Activated naive CD4-positive, alpha-beta T cell treated with anti-CD3 and anti-CD28 coated beads, Interleukin-2, amount 50 U/mL, for 16 hours (primary cell): ENCODE results near the gene MROH7.
A peak's percentile ranks its signal among the peaks of the same experiment; 100 is the strongest.

Experiments used
- DNase-seq: peaks from one replicate; pipeline ENCODE4 v3.0.0-alpha.2; 2020

Gene MROH7

DNA sequence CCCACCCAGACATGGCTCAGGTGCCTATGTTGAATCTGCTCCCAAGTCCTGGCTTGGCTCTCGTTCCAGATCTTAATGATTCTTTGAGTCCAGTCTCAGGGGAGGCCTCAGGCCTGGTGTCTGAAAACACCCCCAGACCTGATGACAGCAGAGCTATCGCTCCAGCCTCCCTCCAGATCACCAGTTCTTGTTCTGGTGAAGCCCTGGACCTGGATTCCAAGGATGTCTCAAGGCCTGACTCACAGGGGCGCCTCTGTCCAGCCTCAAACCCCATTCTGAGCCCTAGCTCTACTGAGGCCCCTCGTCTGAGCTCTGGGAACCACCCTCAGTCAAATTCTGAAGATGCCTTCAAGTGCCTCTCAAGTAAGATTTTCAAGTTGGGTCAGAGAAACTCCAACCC is 11.4 kb downstream of the MROH7 start:
- no peak for DNase-seq

DNA sequence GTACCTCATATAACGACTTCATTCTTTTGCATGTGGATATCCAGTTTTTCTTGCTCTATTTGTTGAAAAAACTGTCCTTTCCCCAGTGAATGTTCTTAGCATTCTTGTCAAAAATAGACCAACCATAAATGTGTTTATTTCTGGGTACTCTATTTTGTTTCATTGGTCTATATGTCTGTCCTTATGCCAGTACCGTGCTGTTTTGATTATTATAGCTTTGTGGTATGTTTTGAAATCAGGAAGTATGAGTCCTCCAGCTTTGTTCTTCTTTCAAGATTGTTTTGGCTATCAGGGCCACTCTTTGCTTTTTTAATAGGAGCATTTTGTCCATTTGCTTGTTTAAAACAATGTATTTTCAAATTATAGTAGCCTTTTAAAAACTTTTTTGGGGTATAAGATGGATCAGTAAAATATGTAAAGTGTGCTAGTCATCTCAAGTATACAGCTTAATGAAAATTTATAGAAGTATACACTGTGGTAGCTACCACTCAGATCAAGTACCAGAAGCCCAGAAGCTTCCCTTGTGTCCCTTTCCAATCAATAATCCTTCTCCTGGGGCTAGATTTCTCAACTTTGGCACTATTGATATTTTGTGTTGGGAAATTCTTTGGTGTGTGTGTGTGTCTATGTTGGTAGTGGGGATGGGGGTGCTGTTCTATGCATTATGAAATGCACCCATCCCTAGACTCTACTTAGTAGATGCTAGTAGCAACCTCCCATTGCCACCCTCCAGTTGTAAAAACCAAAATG is 16.8 kb downstream of the MROH7 start:
- DNase-seq, result no peak

- DNase-seq, result no peak
These were observed 22.1 kb downstream of the MROH7 start for GRCh38 chr1:54663725-54664124.

DNA sequence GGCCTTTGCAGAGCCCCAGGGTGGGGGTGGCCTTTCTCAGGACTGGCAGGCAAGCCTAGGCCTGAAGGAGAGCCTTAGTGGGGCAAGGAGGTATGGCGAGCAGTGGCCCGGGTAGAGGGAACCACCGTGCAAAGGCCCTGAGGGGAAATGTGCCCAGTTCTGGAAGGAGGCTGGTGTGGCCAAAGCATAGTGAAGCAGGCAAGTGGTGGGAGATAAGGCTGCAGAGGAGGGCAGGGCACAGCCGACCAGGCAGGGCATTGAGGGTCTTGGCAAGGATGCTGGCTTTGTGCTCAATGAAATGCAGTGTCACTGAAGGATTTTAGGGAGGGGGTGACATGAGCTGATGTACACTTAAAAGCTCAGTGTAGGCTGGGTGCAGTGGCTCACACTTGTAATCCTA is 22.8 kb downstream of the MROH7 start:
- DNase-seq, result no peak

- DNase-seq, result no peak
These were observed 24.3 kb downstream of the MROH7 start for GRCh38 chr1:54665852-54666251.

DNA sequence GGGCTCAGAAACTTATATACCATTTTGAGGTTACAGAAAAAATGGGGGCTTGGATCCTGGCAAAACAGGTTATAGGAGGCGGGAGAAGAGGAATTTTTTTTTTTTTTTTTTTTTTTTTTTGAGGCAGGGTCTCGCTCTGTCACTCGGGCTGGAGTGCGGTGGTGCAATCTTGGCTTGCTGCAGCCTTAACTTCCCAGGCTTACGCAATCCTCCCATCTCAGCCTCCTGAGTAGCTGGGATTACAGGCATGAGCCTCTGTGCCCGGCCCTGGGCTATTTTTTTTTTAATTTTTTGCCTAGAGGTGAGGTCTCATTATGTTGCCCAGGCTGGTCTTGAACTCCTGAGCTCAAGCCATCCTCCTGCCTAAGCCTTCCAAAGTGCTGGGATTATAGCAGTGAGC is 24.7 kb downstream of the MROH7 start:
- DNase-seq, result no peak

GRCh38 chr1:54667797-54668196 is 26.2 kb downstream of the MROH7 start:
- no peak for DNase-seq

DNA sequence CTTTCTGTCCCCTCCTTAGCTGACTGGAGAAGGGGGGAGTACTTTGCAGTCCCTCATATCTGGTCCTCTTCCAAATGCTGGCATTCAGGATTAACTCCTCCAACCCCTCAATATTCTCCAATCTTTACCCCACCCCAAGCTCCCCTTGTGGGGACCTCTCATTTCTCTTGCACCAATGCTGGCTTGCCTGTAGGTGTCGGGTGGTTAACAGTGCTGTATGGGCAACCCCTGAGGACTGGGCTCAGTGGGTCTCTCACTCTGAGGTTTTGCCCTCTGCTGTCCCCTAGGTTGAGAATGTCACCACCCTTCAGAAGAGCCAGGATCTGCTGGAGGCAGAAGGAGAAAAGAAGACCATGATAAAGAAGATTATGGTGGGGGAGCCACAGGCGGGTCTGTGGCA is 27.0 kb downstream of the MROH7 start:
- DNase-seq, result no peak

- peak; percentile 64 for DNase-seq
These were observed 30.5 kb downstream of the MROH7 start for GRCh38 chr1:54671985-54672608.

DNA sequence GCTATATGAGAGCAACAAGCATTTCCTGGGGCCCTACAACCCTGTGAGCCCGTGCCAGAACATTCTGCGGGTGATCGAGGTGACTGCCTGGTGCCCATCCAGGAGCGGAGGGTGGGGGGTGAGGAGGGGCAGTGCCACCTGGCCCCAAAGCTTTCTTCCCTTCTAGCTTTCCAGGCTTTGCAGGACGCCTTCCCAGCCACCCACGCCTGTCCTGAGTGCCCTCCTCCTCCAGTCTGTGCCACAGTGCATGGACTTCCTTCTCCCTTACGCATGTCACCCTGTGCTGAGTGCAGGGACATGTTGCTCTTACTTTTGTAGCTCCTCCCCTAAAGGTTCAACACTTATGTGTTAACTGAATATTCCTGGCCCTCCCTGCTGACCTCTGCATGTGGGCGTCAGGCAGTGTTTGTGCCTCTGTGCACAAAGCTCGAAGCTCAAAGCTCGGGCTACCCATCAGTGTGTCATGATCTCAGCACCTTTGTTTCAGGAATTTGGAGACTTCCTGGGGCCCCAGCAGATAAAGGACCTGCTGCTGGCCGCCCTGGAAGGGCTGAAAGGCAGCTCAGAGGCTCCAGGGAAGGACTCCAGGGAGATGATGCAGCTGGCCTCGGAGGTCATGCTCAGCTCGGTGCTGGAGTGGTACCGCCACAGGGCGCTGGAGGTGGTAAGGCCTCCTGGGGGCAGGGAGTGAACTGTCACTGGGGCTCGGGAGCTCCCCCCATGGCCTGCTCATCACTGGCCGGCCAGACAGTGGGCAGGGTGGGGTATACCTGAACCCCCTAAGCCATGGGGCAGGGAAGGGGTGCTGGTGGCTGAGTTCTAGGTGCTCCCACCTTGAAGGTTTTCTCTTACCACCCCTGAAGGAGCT is 37.4 kb downstream of the MROH7 start:
- no peak for DNase-seq

DNA sequence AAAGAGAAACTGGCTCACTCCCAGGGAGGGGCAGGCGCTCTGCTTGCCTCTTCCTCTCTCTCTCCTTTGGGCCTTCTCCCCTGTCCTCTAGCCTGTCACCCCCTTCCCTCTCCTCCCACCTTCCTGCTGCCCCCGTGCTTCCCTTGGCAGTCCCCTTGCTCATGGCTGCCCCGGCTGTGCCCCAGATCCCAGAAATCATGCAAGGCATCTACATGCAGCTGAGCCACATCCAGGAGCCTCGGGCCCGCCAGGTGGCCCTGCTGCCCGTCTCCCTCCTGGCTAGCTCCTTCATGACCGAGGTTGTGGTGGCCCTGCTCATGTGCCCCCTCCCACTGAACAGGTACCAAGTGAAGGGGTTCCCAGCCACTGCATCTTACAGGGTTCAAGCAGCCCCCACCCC is 38.1 kb downstream of the MROH7 start:
- DNase-seq, result no peak

- no peak for DNase-seq
These were observed 38.8 kb downstream of the MROH7 start for GRCh38 chr1:54680387-54680786.

GRCh38 chr1:54681358-54681757 is 39.8 kb downstream of the MROH7 start:
- no peak for DNase-seq

GRCh38 chr1:54683453-54683852 is 41.9 kb downstream of the MROH7 start:
- no peak for DNase-seq

DNA sequence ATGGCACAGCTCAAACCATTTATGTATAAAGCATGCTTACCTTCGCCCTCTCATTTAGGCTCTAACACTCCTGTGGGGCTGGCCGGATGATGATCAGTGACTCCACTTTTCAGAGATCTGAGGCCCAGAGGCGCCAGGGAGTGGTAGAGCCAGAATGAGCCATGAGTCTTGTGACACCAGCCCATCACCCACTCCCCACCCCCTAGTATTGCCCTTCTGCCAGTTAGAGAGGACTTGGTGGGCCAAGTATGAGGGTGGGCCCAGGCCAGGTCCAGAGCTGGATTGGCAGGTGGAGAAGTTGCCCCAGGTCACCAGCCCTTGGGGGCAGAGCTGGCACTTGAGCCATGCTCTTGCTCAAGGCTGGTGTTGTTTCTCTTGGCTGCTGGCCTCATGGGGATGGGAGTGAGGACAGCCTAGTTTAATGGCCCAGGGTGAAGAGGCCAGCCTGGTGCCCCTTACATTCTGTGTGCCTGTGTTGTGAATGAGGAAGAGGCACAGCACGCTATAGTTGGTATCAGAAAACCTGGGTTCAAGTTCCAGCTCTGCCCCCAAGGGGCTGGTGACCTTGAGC is 43.8 kb downstream of the MROH7 start:
- no peak for DNase-seq

DNA sequence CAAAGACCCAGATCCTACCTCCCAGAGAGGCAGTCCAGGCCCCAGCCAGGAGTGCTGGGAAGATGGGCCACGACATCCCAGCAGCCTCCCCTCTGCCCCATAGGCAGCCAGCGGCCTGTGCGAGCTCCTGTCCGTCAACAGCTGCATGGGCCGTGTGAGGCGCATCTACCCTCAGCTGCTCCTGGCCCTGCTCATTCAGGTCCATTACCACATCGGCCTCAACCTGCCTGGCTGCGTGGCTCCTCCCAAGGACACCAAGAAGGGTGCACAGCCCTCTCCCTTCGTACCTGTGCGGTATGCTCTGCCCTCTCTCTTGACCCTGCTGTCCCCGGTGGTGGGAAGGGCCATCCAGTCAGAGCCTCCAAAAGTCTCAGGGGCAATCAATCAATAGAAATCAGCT is 44.6 kb downstream of the MROH7 start:
- DNase-seq, result no peak

GRCh38 chr1:54694771-54695170 is 53.2 kb downstream of the MROH7 start:
- DNase-seq, result no peak

DNA sequence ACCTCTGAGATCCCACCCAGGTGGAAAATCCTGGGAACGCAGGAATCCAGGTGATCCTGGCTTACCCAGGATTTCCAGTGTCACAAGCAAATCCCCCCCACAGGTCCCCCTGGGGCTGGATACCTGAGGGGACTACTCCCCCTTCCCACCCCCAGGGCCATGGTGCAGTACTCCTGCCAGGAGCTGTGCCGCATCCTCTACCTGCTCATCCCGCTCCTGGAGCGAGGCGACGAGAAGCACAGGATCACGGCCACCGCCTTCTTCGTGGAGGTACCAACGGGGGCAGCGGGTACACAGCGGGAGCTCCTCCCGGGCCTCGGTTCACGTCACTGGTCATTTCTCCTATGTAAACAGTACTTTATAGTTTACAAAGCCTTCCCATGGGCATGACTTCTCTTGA is 53.6 kb downstream of the MROH7 start:
- DNase-seq, result no peak

DNA sequence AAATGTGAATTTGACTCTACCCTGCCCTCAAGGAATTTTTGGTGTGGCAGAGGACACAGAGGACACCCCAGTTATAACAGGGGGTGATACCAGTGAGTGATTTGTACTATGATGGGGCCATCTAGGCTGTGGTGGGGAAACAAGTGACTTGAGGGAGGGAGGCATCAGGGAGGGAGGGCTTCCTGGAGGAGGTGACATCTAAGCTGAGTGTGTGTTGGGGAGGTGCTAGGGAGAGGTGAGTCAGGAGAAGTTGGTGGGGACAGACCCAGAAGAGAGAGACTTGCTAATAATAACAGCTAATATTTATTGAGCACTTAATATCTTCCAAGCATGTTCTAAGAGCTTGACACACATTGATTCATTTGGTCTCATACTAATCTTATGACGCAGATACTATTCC is 54.2 kb downstream of the MROH7 start:
- DNase-seq, result no peak

GRCh38 chr1:54696262-54696661 is 54.7 kb downstream of the MROH7 start:
- no peak for DNase-seq

- DNase-seq, result no peak
These were observed 56.3 kb downstream of the MROH7 start for GRCh38 chr1:54697896-54698295.

- DNase-seq, result no peak
These were observed 56.8 kb downstream of the MROH7 start for GRCh38 chr1:54698346-54698745.

DNA sequence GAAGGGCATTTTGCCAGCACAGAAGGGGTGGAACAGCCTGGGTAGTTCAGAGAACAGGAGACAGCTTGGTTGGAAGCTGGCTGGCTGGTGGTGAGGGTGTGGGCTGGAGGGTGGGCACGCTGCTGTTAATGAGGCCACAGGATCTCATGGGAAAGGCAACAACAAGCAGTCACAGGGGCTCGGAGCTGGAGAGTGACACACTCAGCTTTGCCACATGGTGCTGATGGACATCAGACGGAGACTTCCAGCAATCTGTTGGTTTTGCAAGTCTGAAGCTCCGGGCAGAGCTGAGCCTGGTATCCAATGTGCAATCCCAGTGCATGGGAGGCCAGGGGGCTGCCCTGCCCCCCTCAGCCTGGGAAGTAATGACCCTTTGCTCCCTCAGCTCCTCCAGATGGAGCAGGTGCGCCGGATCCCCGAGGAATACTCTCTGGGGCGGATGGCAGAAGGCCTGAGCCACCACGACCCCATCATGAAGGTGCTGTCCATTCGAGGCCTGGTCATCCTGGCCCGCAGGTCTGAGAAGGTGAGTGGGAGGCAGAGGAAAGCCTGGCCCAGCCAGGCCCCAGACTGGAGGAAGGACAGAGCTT is 58.4 kb downstream of the MROH7 start:
- DNase-seq, result no peak
